ENCODE measurements around the gene BORCS5. TPM values are rescaled to one million over a fixed set of nuclear protein-coding genes. Genes with fewer than 3 reads are reported as not detected.
A peak's percentile ranks its signal among the peaks of the same experiment; 100 is the strongest.
"Not testable (repeated sequence)": the region's sequence is repeated elsewhere in the genome, so short reads cannot be mapped to it uniquely, and the experiment has no call there.

BORCS5 gene
- total RNA-seq, result 10 to 100 TPM; 11.6 to 17.9 TPM
- long read RNA-seq, donor 1, full-length matches to known transcripts, result 1 of 1 reads
- long read RNA-seq, donor 1, partial matches to known transcripts, result 0 of 1 reads
- long read RNA-seq, donor 1, other reads (novel, unspliced or antisense), result 0 of 1 reads
- long read RNA-seq, donor 2, full-length matches to known transcripts, result 13 of 14 reads
- long read RNA-seq, donor 2, partial matches to known transcripts, result 0 of 14 reads
- long read RNA-seq, donor 2, other reads (novel, unspliced or antisense), result 1 of 14 reads

GRCh38 chr12:12356896-12357718 is at the start of gene BORCS5:
BORCS5 (plus strand) TSS chr12:12357078; CDS start chr12:12357452, 374 bp downstream.
- peak; percentile 99 for DNase-seq (ENCODE audit: low spot score)
- intact Hi-C loops (cut with DNase I), result loop anchor here in 1 of 2 donors (2.0 kb wide), 1 partner anchor 32 kb away; no protein-coding TSS in a partner anchor

GRCh38 chr12:12310695-12311094 is 46.2 kb upstream of the BORCS5 start:
- DNase-seq (ENCODE audit: low spot score); intact Hi-C loops (cut with DNase I): not testable (repeated sequence)

GRCh38 chr12:12315838-12316237 is 41.0 kb upstream of the BORCS5 start:
- intact Hi-C loops (cut with DNase I), result no loop called here
- peak; percentile 12 for DNase-seq (ENCODE audit: low spot score)

- intact Hi-C loops (cut with DNase I), result no loop called here
- DNase-seq (ENCODE audit: low spot score), result no peak
Observed at GRCh38 chr12:12319451-12320183, 37.3 kb upstream of the BORCS5 start.

DNA sequence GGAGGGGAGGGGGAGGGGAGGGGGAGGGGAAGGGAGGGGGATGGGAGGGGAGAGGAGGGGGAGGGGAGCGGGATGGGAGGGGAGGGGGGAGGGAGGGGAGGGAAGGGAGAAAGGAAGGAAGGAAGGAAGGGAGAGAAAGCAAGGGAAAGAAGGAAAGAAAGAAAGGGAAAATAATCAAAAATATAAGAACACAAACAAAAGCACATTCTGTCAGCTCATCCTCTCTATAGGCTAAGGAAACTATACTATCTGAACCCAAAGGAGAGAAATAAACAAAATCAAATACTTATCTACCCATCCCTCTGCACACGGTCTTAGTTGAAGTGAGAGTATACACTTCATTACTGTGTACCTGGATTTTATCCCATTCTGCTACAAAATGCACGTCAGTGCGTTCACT is 33.8 kb upstream of the BORCS5 start:
- intact Hi-C loops (cut with DNase I), result no loop called here
- no peak for DNase-seq (ENCODE audit: low spot score)

DNA sequence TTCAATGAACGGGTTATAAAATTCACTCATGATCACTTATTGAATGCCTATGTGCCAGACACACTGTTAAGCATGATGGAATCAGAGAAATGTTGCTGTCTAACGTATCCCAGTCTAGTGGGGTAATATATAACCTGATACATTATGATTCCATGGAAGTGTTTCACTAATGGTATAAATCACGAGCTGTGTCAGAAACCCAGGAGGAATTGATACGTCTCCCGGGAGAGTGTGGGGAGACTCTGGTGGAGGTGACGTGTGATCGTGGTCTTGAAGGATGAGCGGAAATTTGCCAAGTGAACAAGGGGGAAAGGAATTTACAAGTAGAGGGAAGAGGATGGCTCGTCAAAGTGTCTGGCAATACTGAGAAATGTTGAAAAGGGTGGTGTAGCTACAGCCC is 33.3 kb upstream of the BORCS5 start:
- intact Hi-C loops (cut with DNase I), result no loop called here
- DNase-seq (ENCODE audit: low spot score), result no peak

- DNase-seq (ENCODE audit: low spot score), result no peak
- intact Hi-C loops (cut with DNase I), result loop anchor here in 1 of 2 donors (2.0 kb wide), 1 partner anchor 51 kb away; no protein-coding TSS in a partner anchor
Observed at GRCh38 chr12:12326262-12326661, 30.6 kb upstream of the BORCS5 start.

DNA sequence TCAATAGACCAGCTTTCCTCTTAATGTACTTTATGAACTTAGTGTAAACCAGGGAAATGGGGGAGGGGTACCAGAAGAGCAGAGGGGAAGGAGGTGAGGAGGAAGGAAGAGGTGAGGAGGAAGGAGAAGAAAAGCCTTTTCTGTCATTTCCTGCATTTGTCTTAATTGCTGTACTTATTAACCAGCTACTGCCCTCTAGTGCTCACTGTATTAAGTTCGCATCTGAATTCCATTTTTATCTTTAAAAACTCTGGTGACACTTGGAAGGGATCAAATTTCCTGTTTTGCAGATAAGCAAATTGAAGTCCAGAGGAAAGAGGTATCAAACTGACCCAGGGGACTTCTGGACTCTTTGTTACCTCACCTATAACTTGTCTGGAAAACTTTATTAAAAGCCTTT is 29.1 kb upstream of the BORCS5 start:
- intact Hi-C loops (cut with DNase I), result loop anchor here in 1 of 2 donors (2.0 kb wide), 1 partner anchor 53 kb away; no protein-coding TSS in a partner anchor
- DNase-seq (ENCODE audit: low spot score), result no peak

DNA sequence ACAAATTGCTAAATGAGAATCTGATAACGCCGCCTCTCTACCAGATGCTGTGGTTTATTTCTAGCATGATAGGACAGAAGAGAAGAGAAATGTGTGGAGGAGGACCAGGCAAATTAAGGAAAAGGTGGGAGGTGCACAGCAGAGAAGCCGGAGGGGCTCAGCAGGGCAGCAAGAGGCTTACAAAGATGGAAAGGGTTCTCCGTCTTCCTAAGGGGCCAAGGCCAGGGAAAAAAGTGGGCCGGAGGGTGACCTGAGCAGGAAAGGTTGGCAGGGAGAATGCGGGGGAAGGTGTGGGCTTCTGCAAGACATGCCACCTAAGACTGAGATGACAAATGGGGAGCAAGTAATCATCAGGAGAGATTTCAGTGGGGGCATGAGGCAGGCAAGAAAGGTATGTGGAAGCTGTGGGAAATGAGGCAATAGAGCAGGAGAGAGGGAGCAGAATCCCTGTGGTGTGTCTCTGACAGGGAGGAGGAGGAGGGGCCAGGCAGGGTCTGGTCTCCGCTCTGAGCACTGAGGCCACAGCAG is 25.6 kb upstream of the BORCS5 start:
- intact Hi-C loops (cut with DNase I), result loop anchor here in 1 of 2 donors (10.0 kb wide), 1 partner anchor 247 kb away; no protein-coding TSS in a partner anchor
- no peak for DNase-seq (ENCODE audit: low spot score)

GRCh38 chr12:12331896-12332295 is 25.0 kb upstream of the BORCS5 start:
- intact Hi-C loops (cut with DNase I), result loop anchor here in 1 of 2 donors (10.0 kb wide), 1 partner anchor 247 kb away; no protein-coding TSS in a partner anchor
- no peak for DNase-seq (ENCODE audit: low spot score)

DNA sequence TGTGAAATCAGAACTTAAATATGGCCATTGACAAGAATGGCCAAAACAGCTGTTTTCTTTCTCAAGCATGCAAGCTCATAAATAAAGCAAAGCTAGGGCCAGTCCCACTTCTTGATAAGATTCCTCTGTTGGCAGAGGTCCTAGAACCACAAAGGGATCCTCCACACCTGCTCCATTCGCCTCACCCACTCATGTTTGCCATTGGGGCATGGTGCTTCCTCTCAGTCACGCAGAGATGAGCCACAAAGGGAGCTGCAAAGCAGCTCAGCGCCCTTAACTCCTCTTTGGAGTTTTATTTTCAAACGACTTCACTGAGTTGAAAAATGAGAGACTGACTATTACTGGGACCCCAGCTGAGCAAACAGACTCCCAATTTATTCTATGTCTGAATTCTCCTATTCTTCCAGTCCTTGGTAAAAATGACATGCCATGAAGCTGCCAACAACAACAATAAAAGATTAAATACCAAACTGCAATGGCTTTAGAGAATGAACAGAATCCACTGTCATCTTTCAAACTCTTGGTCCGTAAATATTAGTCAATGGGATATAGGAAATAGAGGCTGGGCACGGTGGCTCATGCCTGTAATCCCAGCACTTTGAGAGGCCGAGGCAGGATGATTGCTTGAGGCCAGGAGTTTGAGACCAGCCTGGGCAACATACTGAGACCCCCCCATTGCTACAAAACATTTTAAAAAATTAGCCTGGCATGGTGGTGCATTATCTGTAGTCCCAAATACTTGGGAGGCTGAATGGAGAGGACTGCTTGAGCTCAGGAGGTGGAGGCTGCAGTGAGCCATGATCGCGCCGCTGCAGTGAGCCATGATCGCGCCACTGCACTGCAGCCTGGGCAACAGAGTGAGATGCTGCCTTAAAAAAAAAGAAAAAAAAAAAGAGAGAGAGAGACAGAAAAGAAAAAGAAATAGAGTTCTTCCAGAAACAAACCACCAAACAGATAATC is 23.2 kb upstream of the BORCS5 start:
- no peak for DNase-seq (ENCODE audit: low spot score)
- intact Hi-C loops (cut with DNase I), result loop anchor here in 1 of 2 donors (10.0 kb wide), 1 partner anchor 249 kb away; no protein-coding TSS in a partner anchor

DNA sequence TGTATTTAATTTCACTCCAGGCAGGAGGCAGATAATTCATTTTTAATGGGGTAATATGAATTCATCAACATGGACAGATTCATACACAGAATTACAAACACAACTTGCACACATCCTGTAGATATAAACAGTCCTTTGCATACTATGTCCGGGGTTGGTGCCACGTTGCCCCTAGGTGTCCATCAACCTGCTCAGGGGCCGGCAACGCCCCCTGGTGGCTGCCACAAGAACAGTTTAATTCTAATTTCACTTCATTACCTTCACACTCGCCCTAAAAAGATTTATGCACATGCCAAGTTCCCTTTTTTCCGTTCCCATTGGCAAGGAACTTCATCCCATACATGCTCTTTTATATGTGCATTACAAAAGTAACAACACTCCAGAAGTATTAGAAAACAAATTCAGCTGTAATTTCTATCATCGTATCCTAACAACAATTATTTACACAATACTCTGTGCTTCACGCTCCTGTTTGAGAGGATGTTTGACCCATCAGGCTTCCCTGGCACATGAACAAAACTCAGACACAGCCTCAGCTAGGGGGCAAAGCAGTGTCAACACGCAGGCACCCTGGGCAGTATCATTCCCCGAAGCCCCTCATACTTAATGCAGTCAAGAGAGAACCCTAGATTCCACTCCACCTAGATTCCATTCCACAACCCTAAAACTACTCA is 22.4 kb upstream of the BORCS5 start:
- intact Hi-C loops (cut with DNase I), result loop anchor here in 1 of 2 donors (10.0 kb wide), 1 partner anchor 250 kb away; no protein-coding TSS in a partner anchor
- DNase-seq (ENCODE audit: low spot score), result no peak

GRCh38 chr12:12336049-12336411 is 20.8 kb upstream of the BORCS5 start:
- DNase-seq (ENCODE audit: low spot score), result no peak
- intact Hi-C loops (cut with DNase I), result loop anchor here in 1 of 2 donors (10.0 kb wide), 1 partner anchor 251 kb away; no protein-coding TSS in a partner anchor

GRCh38 chr12:12336511-12336910 is 20.4 kb upstream of the BORCS5 start:
- intact Hi-C loops (cut with DNase I), result loop anchor here in 1 of 2 donors (10.0 kb wide), 1 partner anchor 252 kb away; no protein-coding TSS in a partner anchor

DNA sequence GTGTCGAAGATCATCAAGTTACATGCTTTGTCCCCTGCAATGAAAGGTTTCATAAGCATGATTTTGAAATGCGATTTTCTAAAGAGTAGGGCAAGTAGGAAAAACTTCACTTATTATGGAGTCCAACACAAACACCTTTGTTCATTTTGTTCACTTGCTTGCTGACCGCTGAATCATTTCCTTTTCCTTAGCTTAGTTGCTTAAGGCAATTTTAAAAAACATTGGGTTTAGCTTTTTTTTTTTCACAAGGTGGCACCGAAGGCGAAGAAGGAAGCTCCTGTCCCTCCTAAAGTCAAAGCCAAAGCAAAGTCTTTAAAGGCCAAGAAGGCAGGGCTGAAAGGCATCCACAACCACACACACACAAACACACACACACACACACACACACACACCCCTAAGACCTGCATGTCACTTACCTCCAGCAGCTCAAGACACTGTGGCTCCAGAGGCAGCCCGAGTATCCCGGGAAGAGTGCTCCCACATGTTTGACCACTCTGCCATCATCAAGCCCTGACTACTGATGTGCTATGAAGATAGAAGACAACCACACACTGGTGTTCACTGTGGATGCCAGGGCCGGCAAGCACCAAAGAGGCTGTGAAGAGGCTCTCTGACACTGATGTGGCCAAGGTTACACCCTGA is 18.2 kb upstream of the BORCS5 start:
- intact Hi-C loops (cut with DNase I), result loop anchor here in 1 of 2 donors (10.0 kb wide), 1 partner anchor 254 kb away; no protein-coding TSS in a partner anchor
- DNase-seq (ENCODE audit: low spot score), result no peak

More at GRCh38 chr12:12336511-12336910, 20.4 kb upstream of the BORCS5 start:
- no peak for DNase-seq (ENCODE audit: low spot score)

DNA sequence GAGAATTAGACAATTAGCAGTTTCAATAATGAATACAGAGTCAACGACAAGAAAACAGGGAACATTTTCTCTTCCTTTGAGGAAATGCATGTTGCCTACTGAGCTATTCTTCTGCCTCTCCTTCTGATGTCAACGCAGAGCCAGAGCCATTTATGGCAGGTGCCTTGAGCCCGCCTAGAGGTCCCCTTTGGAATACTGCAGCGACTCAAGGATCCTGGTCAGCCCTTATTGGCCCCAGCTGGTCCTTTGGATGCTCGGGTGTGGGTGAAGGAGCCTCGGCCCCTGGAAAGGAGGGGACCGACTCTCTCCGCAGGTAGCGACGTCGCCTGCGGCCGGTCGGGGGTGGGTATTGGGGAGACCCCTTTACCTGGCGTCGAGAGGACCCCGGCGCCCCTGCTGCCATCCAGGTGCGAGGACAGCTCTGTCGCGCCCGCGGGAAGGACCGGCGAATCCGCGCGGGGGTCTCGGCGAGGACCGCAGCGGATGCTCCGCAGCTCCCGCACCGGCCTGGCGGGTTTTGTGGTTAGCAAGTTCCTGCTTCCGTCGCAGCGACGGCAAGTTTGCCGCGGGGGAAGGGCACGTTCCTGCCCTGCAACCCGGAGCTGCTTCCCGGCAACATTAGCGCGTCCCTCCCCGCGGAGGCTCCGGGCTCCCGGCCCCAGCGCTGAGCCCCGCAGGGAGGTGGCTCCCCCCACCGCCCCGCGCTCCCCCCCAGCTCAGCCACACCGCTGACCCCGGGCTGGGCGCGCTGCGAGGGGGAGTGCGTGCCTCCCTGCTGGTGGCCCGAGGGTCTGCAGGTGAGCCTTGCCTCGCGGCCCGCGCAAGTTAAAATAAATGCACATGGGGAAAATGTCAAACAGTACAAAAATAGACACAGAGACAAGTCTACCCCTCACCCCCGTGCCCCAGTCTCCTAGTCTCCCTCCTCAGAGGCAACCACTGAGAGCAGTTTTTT is 6.9 kb upstream of the BORCS5 start, which contains the start of gene MANSC1:
Gene MANSC1, minus strand, starts transcription at position 532 of the 955 bp plus-strand sequence. CDS start 6,928 bp downstream, outside the sequence.
- DNase-seq (ENCODE audit: low spot score), result peak; percentile 91
- intact Hi-C loops (cut with DNase I), result no loop called here
